Endothelial cell of umbilical vein (primary cell): ENCODE results near the gene FHIT. TPM values are rescaled to one million over a fixed set of nuclear protein-coding genes. Genes with fewer than 3 reads are reported as not detected.

Experiments used
- BruUV-seq: library from RNA; stranded (reverse); fragments of 400-500 nt; replicated peaks from 2 replicates; lab custom pipeline; 2021; lab: Mats Ljungman, UMichigan
- CTCF ChIA-PET: fragments of 300-600, 350-600 bp; sonication (Branson Sonifier 250); formaldehyde crosslinking; loops from one replicate; lab custom pipeline; 2021; ENCODE audit warnings: antibody characterized with exemption, inconsistent platforms; lab: Charles Lee
- POLR2A ChIA-PET: fragments of 300-600, 350-600 bp; sonication (Branson Sonifier 250); formaldehyde crosslinking; loops from one replicate; lab custom pipeline; 2021; ENCODE audit warnings: antibody characterized with exemption, inconsistent platforms; lab: Charles Lee
- DNase-seq: peaks from one replicate; pipeline ENCODE4 v3.0.0-alpha.2; 2011; ENCODE audit warnings: low read depth, low spot score
- FAIRE-seq: peaks from 2 replicates; lab custom pipeline; 2011; peaks lifted over from hg19 to GRCh38; lab: Jason Lieb, UNC
- H2AFZ ChIP-seq: 2 replicates; pipeline ENCODE4 v1.6.0; 2012; ENCODE audit warnings: low read depth, low read length, control low read depth, inconsistent platforms
- H3K27ac ChIP-seq: 2 replicates; pipeline ENCODE4 v1.5.1; 2011; ENCODE audit warnings: low read depth, mild to moderate bottlenecking, control low read depth, low read length, moderate library complexity; ENCODE audit not compliant: insufficient read depth
- H3K27me3 ChIP-seq, 2 experiments: 2 replicates each; pipeline versions ENCODE4 v1.6.0 to v1.6.1; 2011; ENCODE audit warnings: low read length in 2 of 2, mixed read lengths in 1 of 2; ENCODE audit not compliant: control insufficient read depth in 2 of 2, insufficient read depth in 2 of 2
- H3K36me3 ChIP-seq, 2 experiments: 2 replicates in 1 of 2; 3 replicates in 1 of 2; pipeline ENCODE4 v1.5.1; 2011; ENCODE audit warnings: low read length in 2 of 2, mild to moderate bottlenecking in 1 of 2, moderate library complexity in 1 of 2; ENCODE audit not compliant: control insufficient read depth in 2 of 2, insufficient read depth in 2 of 2; ENCODE audit errors: extremely low read depth in 1 of 2
- H3K4me1 ChIP-seq: 3 replicates; pipeline ENCODE4 v1.5.1; 2011; ENCODE audit warnings: mild to moderate bottlenecking, low read length; ENCODE audit not compliant: control insufficient read depth, insufficient read depth; ENCODE audit errors: extremely low read depth
- H3K4me2 ChIP-seq: 2 replicates; pipeline ENCODE4 v1.6.1; 2011; ENCODE audit warnings: low read length, control low read depth, mixed read lengths; ENCODE audit not compliant: insufficient read depth
- H3K4me3 ChIP-seq, 3 experiments: fragments of 200-600 bp in 1 of 3; sonication (generic), shearing (Covaris generic) in 1 of 3; replicated peaks in 1 of 3; 2 replicates each; pipeline ENCODE4 v1.5.1; 2011 to 2016; ENCODE audit warnings: control low read depth in 3 of 3, low read length in 3 of 3, mild to moderate bottlenecking in 2 of 3, inconsistent platforms in 1 of 3, low read depth in 1 of 3, moderate library complexity in 1 of 3; ENCODE audit not compliant: insufficient read depth in 1 of 3
- H3K79me2 ChIP-seq: 2 replicates; pipeline ENCODE4 v1.6.0; 2012; ENCODE audit warnings: low read length, inconsistent platforms; ENCODE audit not compliant: control insufficient read depth, insufficient read depth
- H3K9ac ChIP-seq: replicated peaks from 2 replicates; pipeline ENCODE3; 2011; ENCODE audit warnings: low read length, control low read depth; ENCODE audit not compliant: insufficient read depth; ENCODE audit errors: extremely low read depth
- H3K9me1 ChIP-seq: replicated peaks from 3 replicates; pipeline ENCODE4 v1.6.0; 2011; ENCODE audit warnings: mild to moderate bottlenecking, low read length; ENCODE audit not compliant: control insufficient read depth, insufficient read depth; ENCODE audit errors: extremely low read depth
- H3K9me3 ChIP-seq: replicated peaks from 2 replicates; pipeline ENCODE4 v1.5.1; 2012; ENCODE audit warnings: low read length, inconsistent platforms; ENCODE audit not compliant: control insufficient read depth, insufficient read depth
- H4K20me1 ChIP-seq: replicated peaks from 2 replicates; pipeline ENCODE3; 2011; ENCODE audit warnings: mild to moderate bottlenecking, low read length; ENCODE audit not compliant: control insufficient read depth, insufficient read depth; ENCODE audit errors: extremely low read depth
- CTCF ChIP-seq, 2 donors: IDR thresholded peaks; 1 replicate in 1 of 2; 2 replicates in 1 of 2; pipeline ENCODE4 v1.5.1; 2011; ENCODE audit warnings: low read length in 2 of 2, mild to moderate bottlenecking in 2 of 2, moderate library complexity in 2 of 2, control low read depth in 1 of 2, inconsistent platforms in 1 of 2, low read depth in 1 of 2; ENCODE audit not compliant: insufficient read depth in 1 of 2; ENCODE audit errors: extremely low read depth in 1 of 2
- EZH2 ChIP-seq: IDR thresholded peaks from 2 replicates; pipeline ENCODE4 v1.6.1; 2012; ENCODE audit warnings: borderline replicate concordance, low read depth, mild to moderate bottlenecking, moderate library complexity, low read length, inconsistent platforms; ENCODE audit not compliant: severe bottlenecking
- FOS ChIP-seq: IDR thresholded peaks from 2 replicates; pipeline ENCODE4 v1.6.1; 2011; ENCODE audit warnings: mild to moderate bottlenecking, low read length, moderate library complexity, borderline replicate concordance; ENCODE audit not compliant: insufficient read depth
- GATA2 ChIP-seq: IDR thresholded peaks from 2 replicates; pipeline ENCODE4 v1.7.0; 2011; ENCODE audit warnings: low read depth, mild to moderate bottlenecking, moderate library complexity, mixed read lengths, low read length; ENCODE audit not compliant: insufficient read length, insufficient read depth
- JUN ChIP-seq: IDR thresholded peaks from 2 replicates; pipeline ENCODE4 v1.6.1; 2011; ENCODE audit warnings: borderline replicate concordance, low read depth; ENCODE audit not compliant: insufficient read length, insufficient read depth
- MAX ChIP-seq: IDR thresholded peaks from 2 replicates; pipeline ENCODE4 v1.6.1; 2011; ENCODE audit not compliant: insufficient read depth, insufficient read length
- MYC ChIP-seq: IDR thresholded peaks from one replicate; pipeline ENCODE4 v1.6.1; 2011; ENCODE audit warnings: mild to moderate bottlenecking, low read depth, low read length
- POLR2A ChIP-seq: IDR thresholded peaks from 2 replicates; pipeline ENCODE4 v1.6.1; 2012; ENCODE audit warnings: low read depth, mild to moderate bottlenecking, control low read depth, low read length
- POLR2AphosphoS5 ChIP-seq: IDR thresholded peaks from 2 replicates; pipeline ENCODE4 v1.6.1; 2012; ENCODE audit warnings: low read depth, mild to moderate bottlenecking, control low read depth, low read length, moderate library complexity; ENCODE audit not compliant: insufficient read depth
- dilution Hi-C: fragments of 300-500 bp; cut with MboI; formaldehyde crosslinking; loops from one replicate; pipeline ENCODE4 v1.15.0; 2019; ENCODE audit warnings: low sequenced_read_pairs; ENCODE audit not compliant: extremely low pct_ligation_motif_present
- intact Hi-C: fragments of 100-400 bp; cut with micrococcal nuclease; formaldehyde crosslinking; loops from one replicate; pipeline ENCODE4 v1.10.0; 2022
- polyA plus RNA-seq, 4 experiments: library from polyadenylated mRNA; depleted of rRNA in 3 of 4; stranded (reverse) in 3 of 4; unstranded in 1 of 4; fragments of >200 nt; gene quantifications; 2 replicates each; pipeline versions ENCODE4 v1.2.1 to v1.2.3, GENCODE V29; 2011 to 2012; ENCODE audit warnings: missing spikeins in 1 of 4
- total RNA-seq: library from RNA; stranded (reverse); gene quantifications from 2 replicates; pipeline ENCODE4 v1.2.3, GENCODE V29; 2021

The FHIT gene
- total and polyA plus RNA-seq, 2 donors (not counting 3 experiments of a cell fraction or from before 2014, with no cell fraction given), result 0.47 to 2.2 TPM

- Histone ChIP-seq H3K27ac (no peak overlapping the region), H3K27me3 (no peaks in the 10 kb centered on the region), H3K9me3 (peaks cover 3% of the 10 kb centered on the region), H3K79me2 (no peaks in the 10 kb centered on the region), H2AFZ (no peak overlapping the region), H3K36me3 (no peaks in the 10 kb centered on the region), H3K4me1 (no peaks in the 10 kb centered on the region), H3K9me1 (no peaks in the 10 kb centered on the region), H3K4me3 (no peak overlapping the region), H3K9ac (no peak overlapping the region), H3K4me2 (no peak overlapping the region), H4K20me1 (no peaks in the 10 kb centered on the region)
- DNase-seq, result no peak
- ChIA-PET POLR2A (no interaction called here), CTCF (no interaction called here)
- TF ChIP-seq MYC (no peak), POLR2AphosphoS5 (no peak), JUN (no peak), GATA2 (no peak)
- no TSS peak for BruUV-seq
- dilution Hi-C loops, result no loop called here
- intact Hi-C loops, result no loop called here
- no peak for FAIRE-seq
Measured at GRCh38 chr3:59791774-59792308, 1459.4 kb downstream of the FHIT start.

- Histone ChIP-seq H3K9me1 (no peaks in the 10 kb centered on the region), H3K27me3 (no peaks in the 10 kb centered on the region), H3K4me3 (no peak overlapping the region), H2AFZ (no peak overlapping the region), H3K9ac (no peak overlapping the region), H3K79me2 (no peaks in the 10 kb centered on the region), H3K36me3 (no peaks in the 10 kb centered on the region), H3K4me1 (no peaks in the 10 kb centered on the region), H3K9me3 (peaks cover 3% of the 10 kb centered on the region), H3K27ac (no peak overlapping the region), H3K4me2 (no peak overlapping the region), H4K20me1 (no peaks in the 10 kb centered on the region)
- ChIA-PET POLR2A (no interaction called here), CTCF (no interaction called here)
- FAIRE-seq (no peak), DNase-seq (no peak)
- no TSS peak for BruUV-seq
- TF ChIP-seq JUN, result no peak
- no peak for TF ChIP-seq CTCF (IDR thresholded peaks at IDR 0.05; ENCODE audit: extremely low read depth in 1 of 2, insufficient read depth in 1 of 2, low read depth in 1 of 2, low read length in 2 of 2)
- TF ChIP-seq GATA2, result no peak
- no peak for TF ChIP-seq MAX
- no peak for TF ChIP-seq MYC
- no peak for TF ChIP-seq POLR2A
- no peak for TF ChIP-seq EZH2
- TF ChIP-seq FOS, result no peak
- TF ChIP-seq POLR2AphosphoS5, result no peak
- intact Hi-C loops (no loop called here), dilution Hi-C loops (no loop called here)
Measured at GRCh38 chr3:59790241-59790640, 1461.0 kb downstream of the FHIT start.
